BE2C (cell line): ENCODE data around the gene NRXN2.

Experiments used
- DNase-seq: peaks from one replicate; pipeline ENCODE4 v3.0.0-alpha.2; 2020
- H3K27me3 ChIP-seq: fragments of 250-450 bp; sonication (Bioruptor Pico); 2 replicates; pipeline ENCODE4 v1.5.1; 2020; ENCODE audit warnings: mild to moderate bottlenecking
- H3K36me3 ChIP-seq: fragments of 250-450 bp; sonication (Bioruptor Pico); 2 replicates; pipeline ENCODE4 v1.5.1; 2020; ENCODE audit warnings: mild to moderate bottlenecking
- H3K4me1 ChIP-seq: fragments of 250-450 bp; sonication (Bioruptor Pico); 2 replicates; pipeline ENCODE4 v1.5.1; 2020
- H3K4me3 ChIP-seq: 2 replicates; pipeline ENCODE4 v1.5.1; 2011; ENCODE audit warnings: low read depth, low read length
- H3K9me3 ChIP-seq: fragments of 250-450 bp; sonication (Bioruptor Pico); 2 replicates; pipeline ENCODE4 v1.5.1; 2020
- TF ChIP-seq, protein P1 (sequence below): IDR thresholded peaks from 2 replicates; pipeline ENCODE4 v1.5.1; 2012; ENCODE audit warnings: mild to moderate bottlenecking, low read depth, low read length

NRXN2 gene

DNA sequence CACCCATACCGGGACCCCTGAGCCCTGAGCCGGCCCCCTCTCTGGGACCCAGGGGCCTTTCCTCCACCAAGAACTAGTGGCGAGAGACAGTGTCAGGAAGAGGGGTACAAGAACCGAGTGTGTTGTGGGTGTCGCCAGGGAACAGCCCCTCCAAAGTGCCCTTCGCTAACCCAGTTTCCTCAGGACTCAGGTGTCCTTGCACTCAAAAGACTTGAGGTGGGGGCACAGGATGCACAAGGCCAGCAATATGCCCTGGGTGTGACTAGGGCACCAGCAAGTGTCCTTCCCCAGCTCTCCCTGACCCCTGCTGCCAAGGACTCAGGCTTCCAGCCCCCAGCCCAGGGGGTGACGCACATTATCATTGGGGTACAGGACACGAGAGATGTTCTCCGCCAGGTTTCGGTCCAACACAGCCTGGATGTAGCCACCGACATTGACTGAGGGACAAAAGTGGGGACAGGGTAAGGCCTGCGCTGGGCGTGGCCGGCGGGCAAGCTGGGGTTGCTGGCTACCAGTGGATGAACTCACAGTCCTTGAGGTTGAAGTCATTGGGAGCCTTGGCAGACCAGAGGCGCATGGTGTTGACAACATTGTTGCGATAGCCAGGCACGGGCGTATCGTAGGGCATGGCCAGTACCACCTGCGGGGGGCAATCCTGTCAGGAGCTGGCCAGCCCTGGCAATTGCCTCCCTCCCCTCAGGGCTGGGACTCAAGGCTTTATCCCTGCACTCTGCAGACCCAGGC lies 32.1 kb upstream of the NRXN2 start:
- Histone ChIP-seq H3K36me3 (no peaks in the 10 kb centered on the region), H3K27me3 (no peaks in the 10 kb centered on the region), H3K9me3 (no peaks in the 10 kb centered on the region), H3K4me3 (no peak overlapping the region), H3K4me1 (peaks cover 3% of the 10 kb centered on the region; the same call in 1 of the 2 replicates)
- DNase-seq = no peak
- TF ChIP-seq, protein P1, sequence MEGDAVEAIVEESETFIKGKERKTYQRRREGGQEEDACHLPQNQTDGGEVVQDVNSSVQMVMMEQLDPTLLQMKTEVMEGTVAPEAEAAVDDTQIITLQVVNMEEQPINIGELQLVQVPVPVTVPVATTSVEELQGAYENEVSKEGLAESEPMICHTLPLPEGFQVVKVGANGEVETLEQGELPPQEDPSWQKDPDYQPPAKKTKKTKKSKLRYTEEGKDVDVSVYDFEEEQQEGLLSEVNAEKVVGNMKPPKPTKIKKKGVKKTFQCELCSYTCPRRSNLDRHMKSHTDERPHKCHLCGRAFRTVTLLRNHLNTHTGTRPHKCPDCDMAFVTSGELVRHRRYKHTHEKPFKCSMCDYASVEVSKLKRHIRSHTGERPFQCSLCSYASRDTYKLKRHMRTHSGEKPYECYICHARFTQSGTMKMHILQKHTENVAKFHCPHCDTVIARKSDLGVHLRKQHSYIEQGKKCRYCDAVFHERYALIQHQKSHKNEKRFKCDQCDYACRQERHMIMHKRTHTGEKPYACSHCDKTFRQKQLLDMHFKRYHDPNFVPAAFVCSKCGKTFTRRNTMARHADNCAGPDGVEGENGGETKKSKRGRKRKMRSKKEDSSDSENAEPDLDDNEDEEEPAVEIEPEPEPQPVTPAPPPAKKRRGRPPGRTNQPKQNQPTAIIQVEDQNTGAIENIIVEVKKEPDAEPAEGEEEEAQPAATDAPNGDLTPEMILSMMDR = no peak

DNA sequence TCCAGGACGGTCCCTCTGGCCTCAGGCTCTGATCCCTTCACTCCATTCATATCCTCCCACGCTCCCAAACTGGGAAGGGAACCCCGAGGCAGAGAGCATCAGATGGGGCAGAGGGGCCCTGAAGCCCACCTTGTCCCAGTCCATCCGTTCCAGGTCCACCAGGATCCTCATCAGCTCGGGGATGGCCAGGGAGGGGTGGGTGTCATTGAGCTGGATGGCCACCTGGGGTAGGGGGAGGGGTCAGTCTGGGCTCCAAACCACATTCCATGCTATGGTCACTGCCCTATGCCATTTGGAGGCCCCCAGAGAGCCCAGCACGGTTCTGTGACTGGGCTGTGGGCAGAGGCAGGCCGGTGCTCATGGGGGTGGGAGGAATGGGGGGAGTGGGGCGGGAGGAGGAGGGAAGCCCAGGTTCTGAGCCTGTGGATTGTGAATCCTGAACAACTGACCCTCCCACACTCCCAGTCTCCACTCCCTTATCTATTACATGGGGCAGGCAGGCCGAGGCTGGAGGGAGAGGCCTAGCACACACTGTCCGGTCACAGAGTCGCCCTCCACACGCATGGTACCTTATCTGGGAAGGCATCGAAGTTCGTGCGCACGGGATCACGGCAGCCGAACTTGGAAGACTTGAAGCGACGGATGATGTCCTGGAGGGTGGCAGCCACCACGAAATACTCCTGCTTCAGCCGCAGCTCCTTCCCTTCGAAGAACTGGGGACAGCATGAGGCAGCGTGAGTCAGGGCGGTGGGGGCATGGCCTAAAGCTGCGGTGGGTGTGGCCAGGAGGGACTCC lies 31.3 kb upstream of the NRXN2 start:
- H3K9me3 ChIP-seq = no peaks in the 10 kb centered on the region
- no peaks in the 10 kb centered on the region for H3K4me1 ChIP-seq
- DNase-seq = no peak
- no peaks in the 10 kb centered on the region for H3K27me3 ChIP-seq
- H3K4me3 ChIP-seq = no peak overlapping the region
- no peaks in the 10 kb centered on the region for H3K36me3 ChIP-seq
- TF ChIP-seq, protein P1 = no peak

DNA sequence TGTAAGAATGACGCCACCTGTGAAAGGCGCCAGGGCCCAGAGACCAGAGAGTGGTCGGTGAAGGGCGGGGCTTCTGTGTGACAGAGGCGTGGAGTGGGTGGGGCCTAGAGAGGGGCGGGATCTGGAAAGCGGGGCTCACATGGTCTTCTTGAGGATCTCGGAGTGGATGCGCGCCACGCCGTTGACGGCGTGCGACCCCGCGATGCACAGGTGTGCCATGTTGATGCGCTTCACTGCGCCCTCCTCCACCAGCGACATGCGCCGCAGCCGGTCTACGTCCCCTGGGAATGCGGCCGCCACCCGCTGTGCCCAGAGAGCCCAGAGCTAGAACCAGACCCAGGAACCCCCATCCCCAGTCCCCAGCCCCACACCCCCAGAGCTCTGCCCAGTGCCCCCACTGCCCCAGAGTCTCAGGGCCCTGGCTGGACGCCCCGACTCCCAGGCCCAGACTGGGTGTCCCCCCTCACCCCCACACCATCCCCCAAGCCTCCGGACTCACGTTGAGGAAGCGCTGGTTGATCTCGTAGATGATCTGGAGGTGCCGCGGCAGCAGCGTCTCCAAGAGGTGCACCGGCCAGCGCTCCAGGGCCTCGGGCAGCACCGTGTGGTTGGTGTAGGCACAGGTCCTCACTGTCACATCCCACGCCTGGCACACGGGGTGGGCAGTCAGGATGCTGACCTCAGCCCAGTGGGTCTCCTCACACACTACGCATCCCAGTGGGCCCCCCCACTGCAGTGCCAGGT lies 30.6 kb upstream of the NRXN2 start:
- Histone ChIP-seq H3K36me3 (no peaks in the 10 kb centered on the region), H3K4me1 (no peaks in the 10 kb centered on the region), H3K27me3 (no peaks in the 10 kb centered on the region), H3K4me3 (no peak overlapping the region), H3K9me3 (no peaks in the 10 kb centered on the region)
- no peak for DNase-seq
- TF ChIP-seq, protein P1 = no peak

DNA sequence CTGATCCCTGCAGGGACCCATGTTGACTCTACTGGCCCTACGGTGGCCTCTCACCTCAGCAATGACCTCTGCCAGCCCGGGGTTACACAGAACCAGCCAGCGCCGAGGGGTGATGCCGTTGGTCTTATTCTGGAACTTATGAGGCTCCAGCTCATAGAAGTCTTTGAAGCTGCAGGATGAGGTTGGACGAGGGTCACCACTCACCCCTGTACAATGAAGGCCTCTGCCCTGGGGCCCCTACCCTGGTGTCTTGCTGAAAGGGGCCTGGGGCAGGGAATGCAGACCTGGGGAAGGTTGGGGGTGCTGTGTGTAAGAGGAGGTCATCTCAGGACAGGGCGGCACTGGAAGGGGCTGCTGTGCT lies 30.0 kb upstream of the NRXN2 start:
- Histone ChIP-seq H3K27me3 (no peaks in the 10 kb centered on the region), H3K9me3 (no peaks in the 10 kb centered on the region), H3K36me3 (no peaks in the 10 kb centered on the region), H3K4me3 (no peak overlapping the region), H3K4me1 (no peaks in the 10 kb centered on the region)
- DNase-seq = no peak
- TF ChIP-seq, protein P1 = no peak

DNA sequence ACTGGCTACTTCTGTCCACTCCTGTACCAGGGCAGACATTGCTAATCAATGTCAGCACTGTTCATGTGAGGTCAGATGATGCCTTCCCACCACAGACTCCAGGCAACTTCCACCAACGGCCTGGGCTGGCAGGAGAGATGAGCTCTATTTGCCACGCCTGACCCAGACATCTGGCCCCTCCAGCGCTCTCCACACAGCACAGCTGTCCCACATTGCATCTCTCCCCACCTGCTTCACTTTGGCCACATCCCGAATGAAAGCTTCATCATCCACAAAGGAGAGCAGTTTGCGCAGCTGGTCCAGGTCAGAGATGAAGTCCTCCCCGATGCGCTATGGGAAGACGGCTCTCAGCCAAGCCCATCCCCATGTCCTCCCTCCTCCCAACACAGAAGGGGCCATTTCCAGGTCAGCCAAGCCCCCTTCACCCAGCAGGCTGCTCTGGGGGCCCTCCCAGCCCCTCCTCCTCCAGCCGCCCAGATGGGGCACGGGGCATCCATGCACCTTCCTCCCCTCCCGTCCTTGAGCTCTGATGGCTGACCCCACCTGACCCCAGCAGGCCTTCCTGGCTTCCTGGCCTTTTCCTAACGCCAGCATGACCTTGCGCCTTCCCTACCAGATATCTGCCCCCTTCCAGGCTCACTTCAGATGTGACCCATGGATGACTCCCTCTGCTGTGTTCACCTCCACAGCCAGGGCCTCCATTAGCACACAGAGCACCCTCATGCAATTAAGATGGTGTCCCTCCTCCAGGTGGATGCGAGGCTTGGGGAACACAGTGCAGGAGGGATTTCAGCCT lies 29.4 kb upstream of the NRXN2 start:
- Histone ChIP-seq H3K4me3 (no peak overlapping the region), H3K4me1 (no peaks in the 10 kb centered on the region), H3K9me3 (no peaks in the 10 kb centered on the region), H3K27me3 (no peaks in the 10 kb centered on the region), H3K36me3 (no peaks in the 10 kb centered on the region)
- DNase-seq = no peak
- TF ChIP-seq, protein P1 = no peak
